WTC11 (cell line): Measurements from ENCODE around the gene SIX4. TPM values are rescaled to one million over a fixed set of nuclear protein-coding genes. Genes with fewer than 3 reads are reported as not detected.

ENCODE experiments used
- ATAC-seq: fragments of 200-7000 bp; cut with Tn5 transposase; 2 replicates; pipeline ENCODE4 v1.10.0; 2021; ENCODE audit warnings: mild to moderate bottlenecking, moderate library complexity
- CTCF ChIA-PET: fragments of 300-600 bp; sonication (Branson Sonifier 250); formaldehyde crosslinking; loops from one replicate; lab custom pipeline; 2021; ENCODE audit warnings: antibody characterized with exemption; lab: Charles Lee
- POLR2A ChIA-PET: fragments of 350-600 bp; sonication (Branson Sonifier 250); formaldehyde crosslinking; loops from one replicate; lab custom pipeline; 2021; ENCODE audit warnings: antibody characterized with exemption; lab: Charles Lee
- DNase-seq: peaks from one replicate; pipeline ENCODE4 v3.0.0; 2021; ENCODE audit warnings: low spot score
- H3K27ac Mint-ChIP-seq: 2 replicates; pipeline ENCODE4 v1.8.0; 2021; ENCODE audit warnings: mixed read lengths
- H3K27me3 Mint-ChIP-seq: 2 replicates; pipeline ENCODE4 v1.8.0; 2021; ENCODE audit warnings: low read depth, mild to moderate bottlenecking, moderate library complexity, mixed read lengths
- H3K36me3 Mint-ChIP-seq: 2 replicates; pipeline ENCODE4 v1.8.0; 2021; ENCODE audit warnings: mixed read lengths
- H3K4me1 Mint-ChIP-seq: 2 replicates; pipeline ENCODE4 v1.8.0; 2022; ENCODE audit warnings: mixed read lengths
- H3K4me3 Mint-ChIP-seq: 2 replicates; pipeline ENCODE4 v1.8.0; 2021; ENCODE audit warnings: mild to moderate bottlenecking, moderate library complexity, mixed read lengths
- H3K9me3 Mint-ChIP-seq: 2 replicates; pipeline ENCODE4 v1.8.0; 2021; ENCODE audit warnings: mixed read lengths
- CDX4 ChIP-seq: fragments of 250-450 bp; sonication (Bioruptor Pico); IDR thresholded peaks from 2 replicates; pipeline ENCODE4 v1.9.0; 2021; ENCODE audit warnings: moderate library complexity, mild to moderate bottlenecking, inconsistent platforms, borderline replicate concordance
- CREM ChIP-seq: sonication (generic); formaldehyde crosslinking; IDR thresholded peaks from 2 replicates; pipeline ENCODE4 v1.8.1; 2022; ENCODE audit warnings: mild to moderate bottlenecking, missing genetic modification reagents, moderate library complexity
- E2F5 ChIP-seq: sonication (generic); formaldehyde crosslinking; IDR thresholded peaks from 2 replicates; pipeline ENCODE4 v1.8.1; 2022; ENCODE audit warnings: mild to moderate bottlenecking, moderate library complexity, missing genetic modification reagents
- EMX1 ChIP-seq: fragments of 250-450 bp; sonication (Bioruptor Pico); IDR thresholded peaks from 2 replicates; pipeline ENCODE4 v1.8.0; 2021; ENCODE audit warnings: mild to moderate bottlenecking
- ERG ChIP-seq: fragments of 250-450 bp; sonication (Bioruptor Pico); IDR thresholded peaks from 2 replicates; pipeline ENCODE4 v1.8.0; 2021; ENCODE audit warnings: mild to moderate bottlenecking
- JAZF1 ChIP-seq: fragments of 250-450 bp; sonication (Bioruptor Pico); IDR thresholded peaks from 2 replicates; pipeline ENCODE4 v1.9.0; 2021; ENCODE audit warnings: moderate library complexity, mild to moderate bottlenecking, inconsistent platforms
- JUN ChIP-seq: sonication (generic); formaldehyde crosslinking; IDR thresholded peaks from 2 replicates; pipeline ENCODE4 v1.8.0; 2023; ENCODE audit warnings: mild to moderate bottlenecking, missing genetic modification reagents
- MXD4 ChIP-seq: fragments of 250-450 bp; sonication (Bioruptor Pico); IDR thresholded peaks from 2 replicates; pipeline ENCODE4 v1.8.0; 2021; ENCODE audit warnings: mild to moderate bottlenecking, moderate library complexity, borderline replicate concordance
- NFYB ChIP-seq: sonication (generic); formaldehyde crosslinking; conservative IDR thresholded peaks from 2 replicates; pipeline ENCODE4 v1.8.0; 2022; ENCODE audit warnings: low read depth, missing genetic modification reagents
- PRDM15 ChIP-seq: sonication (generic); formaldehyde crosslinking; IDR thresholded peaks from 2 replicates; pipeline ENCODE4 v1.8.0; 2022; ENCODE audit warnings: missing genetic modification reagents
- RORB ChIP-seq: fragments of 250-450 bp; sonication (Bioruptor Pico); IDR thresholded peaks from 2 replicates; pipeline ENCODE4 v1.9.0; 2021; ENCODE audit warnings: mild to moderate bottlenecking
- TCF7 ChIP-seq: sonication (generic); formaldehyde crosslinking; IDR thresholded peaks from 2 replicates; pipeline ENCODE4 v1.8.0; 2022; ENCODE audit warnings: mild to moderate bottlenecking, low read depth, missing genetic modification reagents, moderate library complexity
- ZBTB21 ChIP-seq: sonication (generic); formaldehyde crosslinking; IDR thresholded peaks from 2 replicates; pipeline ENCODE4 v1.8.1; 2023; ENCODE audit warnings: mild to moderate bottlenecking, missing genetic modification reagents, borderline replicate concordance
- ZNF121 ChIP-seq: sonication (generic); formaldehyde crosslinking; IDR thresholded peaks from 2 replicates; pipeline ENCODE4 v1.8.0; 2023; ENCODE audit warnings: missing genetic modification reagents
- ZNF219 ChIP-seq: sonication (generic); formaldehyde crosslinking; IDR thresholded peaks from 2 replicates; pipeline ENCODE4 v1.8.0; 2023; ENCODE audit warnings: missing genetic modification reagents, mild to moderate bottlenecking, borderline replicate concordance
- ZNF232 ChIP-seq: sonication (generic); formaldehyde crosslinking; IDR thresholded peaks from 2 replicates; pipeline ENCODE4 v1.8.0; 2022; ENCODE audit warnings: mild to moderate bottlenecking, missing genetic modification reagents
- ZNF263 ChIP-seq: sonication (generic); formaldehyde crosslinking; IDR thresholded peaks from 2 replicates; pipeline ENCODE4 v1.8.1; 2022; ENCODE audit warnings: low read depth, mild to moderate bottlenecking, moderate library complexity, missing genetic modification reagents
- ZNF317 ChIP-seq: sonication (generic); formaldehyde crosslinking; IDR thresholded peaks from 2 replicates; pipeline ENCODE4 v1.8.1; 2023; ENCODE audit warnings: low read depth, mild to moderate bottlenecking, moderate library complexity, missing genetic modification reagents, borderline replicate concordance
- ZNF425 ChIP-seq: fragments of 250-450 bp; sonication (Bioruptor Pico); conservative IDR thresholded peaks from 2 replicates; pipeline ENCODE4 v1.9.0; 2021; ENCODE audit warnings: mild to moderate bottlenecking
- ZNF532 ChIP-seq: fragments of 250-450 bp; sonication (Bioruptor Pico); IDR thresholded peaks from 2 replicates; pipeline ENCODE4 v1.9.0; 2021; ENCODE audit warnings: mild to moderate bottlenecking, borderline replicate concordance
- total RNA-seq: library from RNA; stranded (reverse); gene quantifications from 3 replicates; pipeline ENCODE4 v1.2.3, GENCODE V29; 2021

SIX4 gene
- total RNA-seq, 1 experiment from 2014 or later: 41.8 TPM

GRCh38 chr14:60773558-60773957 is 49.4 kb upstream of the SIX4 start (continued):
- TF ChIP-seq ZNF263 (CRISPR knock-in tag) (no peak), CREM (no peak), EMX1 (no peak)

GRCh38 chr14:60771117-60771516 is 47.0 kb upstream of the SIX4 start:
- DNase-seq (no peak), ATAC-seq (no peak)
- Mint-ChIP-seq H3K4me1 (peaks cover 8% of the 10 kb centered on the region), H3K36me3 (no peaks in the 10 kb centered on the region), H3K27me3 (no peaks in the 10 kb centered on the region), H3K27ac (peak overlapping the region; percentile 7; the same call in 1 of the 2 replicates), H3K4me3 (no peak overlapping the region), H3K9me3 (no peaks in the 10 kb centered on the region)
- TF ChIP-seq RORB (CRISPR knock-in tag) (no peak), NFYB (CRISPR knock-in tag) (no peak), ZNF425 (no peak), MXD4 (CRISPR knock-in tag) (no peak), CDX4 (CRISPR knock-in tag) (no peak)
- ChIA-PET CTCF (no interaction called here), POLR2A (no interaction called here)

GRCh38 chr14:60768602-60769001 is 44.5 kb upstream of the SIX4 start:
- DNase-seq (no peak), ATAC-seq (no peak)
- TF ChIP-seq JUN (no peak), ZNF219 (no peak), JAZF1 (CRISPR knock-in tag) (no peak), ERG (CRISPR knock-in tag) (no peak), PRDM15 (CRISPR knock-in tag) (no peak), ZNF121 (CRISPR knock-in tag) (no peak), ZNF232 (no peak), ZNF532 (no peak), ZNF317 (no peak), TCF7 (CRISPR knock-in tag) (no peak), E2F5 (no peak), ZBTB21 (no peak)
- H3K9me3 Mint-ChIP-seq: no peaks in the 10 kb centered on the region
- H3K4me3 Mint-ChIP-seq: no peak overlapping the region
- CTCF ChIA-PET: no interaction called here
- no peaks in the 10 kb centered on the region for H3K36me3 Mint-ChIP-seq
- H3K27me3 Mint-ChIP-seq: no peaks in the 10 kb centered on the region
- POLR2A ChIA-PET: no interaction called here
- no peak overlapping the region for H3K27ac Mint-ChIP-seq
- H3K4me1 Mint-ChIP-seq: peaks cover 18% of the 10 kb centered on the region
